Liver (tissue), 9 donors: ENCODE measurements around the gene LEKR1. TPM values are rescaled to one million over a fixed set of nuclear protein-coding genes. Genes with fewer than 3 reads are reported as not detected.

ENCODE experiments used
- DNase-seq: peaks from one replicate; pipeline ENCODE4 v3.0.0-alpha.2; 2017; ENCODE audit warnings: low spot score
- H3K27ac ChIP-seq, 2 donors: one replicate each; pipeline ENCODE4 v1.7.0; 2013; ENCODE audit warnings: inconsistent platforms in 2 of 2, low read length in 2 of 2, control low read depth in 1 of 2, low read depth in 1 of 2, mild to moderate bottlenecking in 1 of 2
- H3K27me3 ChIP-seq, 4 donors: one replicate each; pipeline versions ENCODE4 v1.6.1 to v1.7.0; 2013; ENCODE audit warnings: low read length in 3 of 4, inconsistent platforms in 1 of 4, mild to moderate bottlenecking in 1 of 4, moderate library complexity in 1 of 4; ENCODE audit not compliant: control insufficient read depth in 4 of 4, insufficient read depth in 4 of 4
- H3K36me3 ChIP-seq, 4 donors: one replicate each; pipeline versions ENCODE4 v1.6.1 to v1.7.0; 2013; ENCODE audit warnings: low read length in 3 of 4, mild to moderate bottlenecking in 3 of 4, low read depth in 1 of 4, moderate library complexity in 1 of 4; ENCODE audit not compliant: control insufficient read depth in 4 of 4, insufficient read depth in 3 of 4
- H3K4me1 ChIP-seq, 4 donors: one replicate each; pipeline versions ENCODE4 v1.6.1 to v1.7.0; 2013; ENCODE audit warnings: low read length in 3 of 4, mild to moderate bottlenecking in 3 of 4, moderate library complexity in 1 of 4; ENCODE audit not compliant: control insufficient read depth in 4 of 4, insufficient read depth in 4 of 4
- H3K4me3 ChIP-seq, 3 donors: one replicate each; pipeline versions ENCODE4 v1.6.1 to v1.7.0; 2013; ENCODE audit warnings: low read length in 3 of 3, control low read depth in 1 of 3, low read depth in 1 of 3, mild to moderate bottlenecking in 1 of 3
- H3K9ac ChIP-seq, 2 donors: one replicate each; pipeline ENCODE4 v1.7.0; 2013; ENCODE audit warnings: low read length in 2 of 2, mild to moderate bottlenecking in 2 of 2, moderate library complexity in 2 of 2, control low read depth in 1 of 2, low read depth in 1 of 2
- H3K9me3 ChIP-seq, 4 donors: one replicate each; pipeline versions ENCODE4 v1.6.1 to v1.7.0; 2013; ENCODE audit warnings: low read length in 3 of 4; ENCODE audit not compliant: control insufficient read depth in 4 of 4
- EGR1 ChIP-seq, 2 donors: IDR thresholded peaks; 2 replicates each; pipeline ENCODE4 v1.6.1; 2016 to 2018; ENCODE audit warnings: antibody characterized with exemption in 2 of 2, low read depth in 2 of 2
- FOXA1 ChIP-seq: IDR thresholded peaks from 2 replicates; pipeline ENCODE4 v1.6.1; 2016; ENCODE audit warnings: antibody characterized with exemption
- FOXA2 ChIP-seq: IDR thresholded peaks from 2 replicates; pipeline ENCODE4 v1.6.1; 2016; ENCODE audit warnings: antibody characterized with exemption
- HNF4A ChIP-seq, 2 donors: conservative IDR thresholded peaks; 2 replicates each; pipeline ENCODE4 v1.6.1; 2016; ENCODE audit warnings: antibody characterized with exemption in 2 of 2, mild to moderate bottlenecking in 2 of 2
- HNF4G ChIP-seq: IDR thresholded peaks from 2 replicates; pipeline ENCODE4 v1.6.1; 2016; ENCODE audit warnings: antibody characterized with exemption
- JUND ChIP-seq, 2 donors: IDR thresholded peaks; 2 replicates each; pipeline ENCODE4 v1.6.1; 2016; ENCODE audit warnings: antibody characterized with exemption in 2 of 2
- NR2F2 ChIP-seq: IDR thresholded peaks from 2 replicates; pipeline ENCODE4 v1.6.1; 2016; ENCODE audit warnings: antibody characterized with exemption
- RAD21 ChIP-seq, 2 donors: IDR thresholded peaks; 2 replicates each; pipeline ENCODE4 v1.6.1; 2016; ENCODE audit warnings: antibody characterized with exemption in 2 of 2, mild to moderate bottlenecking in 2 of 2
- RXRA ChIP-seq, 2 donors: IDR thresholded peaks; 2 replicates each; pipeline ENCODE4 v1.6.1; 2017 to 2018; ENCODE audit warnings: antibody characterized with exemption in 2 of 2, mild to moderate bottlenecking in 1 of 2
- SP1 ChIP-seq: IDR thresholded peaks from 2 replicates; pipeline ENCODE4 v1.6.1; 2018; ENCODE audit warnings: antibody characterized with exemption, mild to moderate bottlenecking
- TAF1 ChIP-seq: conservative IDR thresholded peaks from 2 replicates; pipeline ENCODE4 v1.6.1; 2016; ENCODE audit warnings: antibody characterized with exemption, mild to moderate bottlenecking
- YY1 ChIP-seq: IDR thresholded peaks from 2 replicates; pipeline ENCODE4 v1.6.1; 2016; ENCODE audit warnings: antibody characterized with exemption, mild to moderate bottlenecking
- WGBS: extraction: QIAGEN DNeasy Blood & Tissue Kit; methylation state at CpG from one replicate; pipeline ENCODE4 v1.1.7; 2013; 5-methylcytosine and 5-hydroxymethylcytosine counted together
- polyA plus RNA-seq, 2 donors: library from polyadenylated mRNA; stranded (reverse) in 1 of 2; unstranded in 1 of 2; fragments of 200-250 nt in 1 of 2; fragments of >200 nt in 1 of 2; fragmentation: Nextera tagmentation in 1 of 2; extraction: Ambion mirVana in 1 of 2; gene quantifications; one replicate each; pipeline versions ENCODE4 v1.2.1 to v1.2.3, GENCODE V29; 2013 to 2015
- total RNA-seq, 2 donors: library from RNA; depleted of rRNA; stranded (reverse); fragments of >200 nt; gene quantifications; one replicate each; pipeline ENCODE4 v1.2.3, GENCODE V29; 2014
- TF ChIP-seq, protein P1 (sequence below): IDR thresholded peaks from 2 replicates; pipeline ENCODE4 v1.6.1; 2016; ENCODE audit warnings: antibody characterized with exemption
- TF ChIP-seq, protein P2 (sequence below): IDR thresholded peaks from 2 replicates; pipeline ENCODE4 v1.6.1; 2016; ENCODE audit warnings: antibody characterized with exemption
- TF ChIP-seq, protein P3 (sequence below): fragments of 150-350 bp; IDR thresholded peaks from 2 replicates; pipeline ENCODE4 v1.5.1; 2017; ENCODE audit warnings: improper control_type of control experiment, low read depth, low read length; ENCODE audit not compliant: missing input control
- TF ChIP-seq, protein P4 (sequence below): IDR thresholded peaks from 2 replicates; pipeline ENCODE4 v1.6.1; 2016; ENCODE audit warnings: antibody characterized with exemption, mild to moderate bottlenecking
- TF ChIP-seq, protein P5 (sequence below): IDR thresholded peaks from 2 replicates; pipeline ENCODE4 v1.6.1; 2016; ENCODE audit warnings: antibody characterized with exemption
- donor health status: healthy.
- donor health status: healthy.
- donor health status: healthy.
- donor health status: healthy.
- donor health status: healthy.

The LEKR1 gene
- total and polyA plus RNA-seq, 4 donors = 0.19 to 0.72 (median 0.44) TPM

DNA sequence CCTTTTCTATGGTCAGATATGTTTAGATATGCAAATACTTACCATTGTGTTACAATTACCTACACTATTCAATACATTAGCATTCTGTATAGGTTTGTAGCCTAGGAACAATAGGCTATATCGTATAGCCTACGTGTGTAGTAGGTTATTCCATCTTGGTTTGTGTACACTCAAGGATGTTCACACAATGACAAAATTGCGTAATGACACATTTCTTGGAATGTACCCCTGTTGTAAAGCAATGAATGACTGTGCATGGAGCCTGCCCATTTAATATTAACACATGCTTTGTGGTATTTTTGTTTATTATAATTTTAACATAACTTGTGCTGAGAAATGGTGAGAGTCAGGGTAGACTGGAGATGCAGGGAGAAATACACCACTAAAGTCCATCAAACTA lies 154.9 kb downstream of the LEKR1 start:
- H3K4me1 ChIP-seq = no peaks in the 10 kb centered on the region
- no peak overlapping the region for H3K9ac ChIP-seq
- no peak overlapping the region for H3K4me3 ChIP-seq
- no peaks in the 10 kb centered on the region for H3K9me3 ChIP-seq
- WGBS = 94% methylated on average over 3 of the region's 3 CpGs
- no peaks in the 10 kb centered on the region for H3K27me3 ChIP-seq
- H3K27ac ChIP-seq = no peak overlapping the region
- no peak for TF ChIP-seq YY1
- TF ChIP-seq, protein P1, sequence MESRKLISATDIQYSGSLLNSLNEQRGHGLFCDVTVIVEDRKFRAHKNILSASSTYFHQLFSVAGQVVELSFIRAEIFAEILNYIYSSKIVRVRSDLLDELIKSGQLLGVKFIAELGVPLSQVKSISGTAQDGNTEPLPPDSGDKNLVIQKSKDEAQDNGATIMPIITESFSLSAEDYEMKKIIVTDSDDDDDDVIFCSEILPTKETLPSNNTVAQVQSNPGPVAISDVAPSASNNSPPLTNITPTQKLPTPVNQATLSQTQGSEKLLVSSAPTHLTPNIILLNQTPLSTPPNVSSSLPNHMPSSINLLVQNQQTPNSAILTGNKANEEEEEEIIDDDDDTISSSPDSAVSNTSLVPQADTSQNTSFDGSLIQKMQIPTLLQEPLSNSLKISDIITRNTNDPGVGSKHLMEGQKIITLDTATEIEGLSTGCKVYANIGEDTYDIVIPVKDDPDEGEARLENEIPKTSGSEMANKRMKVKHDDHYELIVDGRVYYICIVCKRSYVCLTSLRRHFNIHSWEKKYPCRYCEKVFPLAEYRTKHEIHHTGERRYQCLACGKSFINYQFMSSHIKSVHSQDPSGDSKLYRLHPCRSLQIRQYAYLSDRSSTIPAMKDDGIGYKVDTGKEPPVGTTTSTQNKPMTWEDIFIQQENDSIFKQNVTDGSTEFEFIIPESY = no peak
- TF ChIP-seq FOXA2 = no peak
- no peak for TF ChIP-seq NR2F2
- no peak for TF ChIP-seq RAD21 (IDR thresholded peaks at IDR 0.05)
- TF ChIP-seq EGR1 (IDR thresholded peaks at IDR 0.05; ENCODE audit: low read depth in 2 of 2) = no peak
- no peak for TF ChIP-seq TAF1
- TF ChIP-seq SP1 = no peak
- TF ChIP-seq, protein P2, sequence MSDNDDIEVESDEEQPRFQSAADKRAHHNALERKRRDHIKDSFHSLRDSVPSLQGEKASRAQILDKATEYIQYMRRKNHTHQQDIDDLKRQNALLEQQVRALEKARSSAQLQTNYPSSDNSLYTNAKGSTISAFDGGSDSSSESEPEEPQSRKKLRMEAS = no peak
- TF ChIP-seq, protein P3, sequence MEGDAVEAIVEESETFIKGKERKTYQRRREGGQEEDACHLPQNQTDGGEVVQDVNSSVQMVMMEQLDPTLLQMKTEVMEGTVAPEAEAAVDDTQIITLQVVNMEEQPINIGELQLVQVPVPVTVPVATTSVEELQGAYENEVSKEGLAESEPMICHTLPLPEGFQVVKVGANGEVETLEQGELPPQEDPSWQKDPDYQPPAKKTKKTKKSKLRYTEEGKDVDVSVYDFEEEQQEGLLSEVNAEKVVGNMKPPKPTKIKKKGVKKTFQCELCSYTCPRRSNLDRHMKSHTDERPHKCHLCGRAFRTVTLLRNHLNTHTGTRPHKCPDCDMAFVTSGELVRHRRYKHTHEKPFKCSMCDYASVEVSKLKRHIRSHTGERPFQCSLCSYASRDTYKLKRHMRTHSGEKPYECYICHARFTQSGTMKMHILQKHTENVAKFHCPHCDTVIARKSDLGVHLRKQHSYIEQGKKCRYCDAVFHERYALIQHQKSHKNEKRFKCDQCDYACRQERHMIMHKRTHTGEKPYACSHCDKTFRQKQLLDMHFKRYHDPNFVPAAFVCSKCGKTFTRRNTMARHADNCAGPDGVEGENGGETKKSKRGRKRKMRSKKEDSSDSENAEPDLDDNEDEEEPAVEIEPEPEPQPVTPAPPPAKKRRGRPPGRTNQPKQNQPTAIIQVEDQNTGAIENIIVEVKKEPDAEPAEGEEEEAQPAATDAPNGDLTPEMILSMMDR = no peak
- TF ChIP-seq, protein P4, sequence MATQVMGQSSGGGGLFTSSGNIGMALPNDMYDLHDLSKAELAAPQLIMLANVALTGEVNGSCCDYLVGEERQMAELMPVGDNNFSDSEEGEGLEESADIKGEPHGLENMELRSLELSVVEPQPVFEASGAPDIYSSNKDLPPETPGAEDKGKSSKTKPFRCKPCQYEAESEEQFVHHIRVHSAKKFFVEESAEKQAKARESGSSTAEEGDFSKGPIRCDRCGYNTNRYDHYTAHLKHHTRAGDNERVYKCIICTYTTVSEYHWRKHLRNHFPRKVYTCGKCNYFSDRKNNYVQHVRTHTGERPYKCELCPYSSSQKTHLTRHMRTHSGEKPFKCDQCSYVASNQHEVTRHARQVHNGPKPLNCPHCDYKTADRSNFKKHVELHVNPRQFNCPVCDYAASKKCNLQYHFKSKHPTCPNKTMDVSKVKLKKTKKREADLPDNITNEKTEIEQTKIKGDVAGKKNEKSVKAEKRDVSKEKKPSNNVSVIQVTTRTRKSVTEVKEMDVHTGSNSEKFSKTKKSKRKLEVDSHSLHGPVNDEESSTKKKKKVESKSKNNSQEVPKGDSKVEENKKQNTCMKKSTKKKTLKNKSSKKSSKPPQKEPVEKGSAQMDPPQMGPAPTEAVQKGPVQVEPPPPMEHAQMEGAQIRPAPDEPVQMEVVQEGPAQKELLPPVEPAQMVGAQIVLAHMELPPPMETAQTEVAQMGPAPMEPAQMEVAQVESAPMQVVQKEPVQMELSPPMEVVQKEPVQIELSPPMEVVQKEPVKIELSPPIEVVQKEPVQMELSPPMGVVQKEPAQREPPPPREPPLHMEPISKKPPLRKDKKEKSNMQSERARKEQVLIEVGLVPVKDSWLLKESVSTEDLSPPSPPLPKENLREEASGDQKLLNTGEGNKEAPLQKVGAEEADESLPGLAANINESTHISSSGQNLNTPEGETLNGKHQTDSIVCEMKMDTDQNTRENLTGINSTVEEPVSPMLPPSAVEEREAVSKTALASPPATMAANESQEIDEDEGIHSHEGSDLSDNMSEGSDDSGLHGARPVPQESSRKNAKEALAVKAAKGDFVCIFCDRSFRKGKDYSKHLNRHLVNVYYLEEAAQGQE = no peak
- TF ChIP-seq, protein P5, sequence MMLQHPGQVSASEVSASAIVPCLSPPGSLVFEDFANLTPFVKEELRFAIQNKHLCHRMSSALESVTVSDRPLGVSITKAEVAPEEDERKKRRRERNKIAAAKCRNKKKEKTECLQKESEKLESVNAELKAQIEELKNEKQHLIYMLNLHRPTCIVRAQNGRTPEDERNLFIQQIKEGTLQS = no peak
- no peak for TF ChIP-seq HNF4G
- no peak for DNase-seq
- H3K36me3 ChIP-seq = no peaks in the 10 kb centered on the region

DNA sequence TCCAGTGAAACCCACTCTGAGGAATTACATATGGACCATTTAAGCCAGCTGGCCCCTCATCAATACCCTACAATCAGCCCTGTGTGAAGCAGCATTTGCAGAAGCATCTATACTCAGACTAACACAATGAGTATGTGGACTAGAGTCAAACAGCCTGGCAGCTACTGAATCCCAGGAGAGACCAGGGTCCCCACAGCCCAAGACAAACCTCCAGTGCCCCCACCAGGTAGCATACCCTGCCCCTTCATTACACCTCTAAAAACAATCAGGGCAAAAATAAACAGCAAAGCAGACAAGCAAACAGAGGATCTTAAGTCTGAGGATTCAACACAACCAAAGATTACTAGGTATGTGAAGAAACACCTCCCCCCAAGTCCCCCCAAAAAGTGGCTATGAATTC lies 157.4 kb downstream of the LEKR1 start:
- no peak overlapping the region for H3K9ac ChIP-seq
- no peak overlapping the region for H3K27ac ChIP-seq
- no peaks in the 10 kb centered on the region for H3K36me3 ChIP-seq
- no peaks in the 10 kb centered on the region for H3K27me3 ChIP-seq
- DNase-seq = no peak
- no peaks in the 10 kb centered on the region for H3K4me1 ChIP-seq
- no peak overlapping the region for H3K4me3 ChIP-seq
- no peaks in the 10 kb centered on the region for H3K9me3 ChIP-seq
- TF ChIP-seq FOXA2 (no peak), JUND (IDR thresholded peaks at IDR 0.05) (no peak), YY1 (no peak), NR2F2 (no peak), RXRA (IDR thresholded peaks at IDR 0.05) (no peak), FOXA1 (no peak), HNF4G (no peak), RAD21 (IDR thresholded peaks at IDR 0.05) (no peak), HNF4A (conservative IDR thresholded peaks at IDR 0.05) (no peak)
- TF ChIP-seq, protein P4 = no peak
- TF ChIP-seq, protein P3 = no peak
- TF ChIP-seq, protein P2 = no peak
